Fibroblast of mammary gland (primary cell): ENCODE data around the gene DNAJB14.
"Not testable (repeated sequence)": the region's sequence is repeated elsewhere in the genome, so short reads cannot be mapped to it uniquely, and the experiment has no call there.

Source experiments
- DNase-seq: peaks from one replicate; pipeline ENCODE4 v3.0.0-alpha.2; 2010; ENCODE audit warnings: low read depth
- H3K4me3 ChIP-seq: 2 replicates; pipeline ENCODE4 v1.5.1; 2011; ENCODE audit warnings: low read depth, mild to moderate bottlenecking, low read length, moderate library complexity; ENCODE audit not compliant: control insufficient read depth
- CTCF ChIP-seq: conservative IDR thresholded peaks from 2 replicates; pipeline ENCODE4 v1.5.1; 2011; ENCODE audit warnings: low read depth, low read length, inconsistent platforms; ENCODE audit not compliant: control insufficient read depth, insufficient read depth

The DNAJB14 gene

GRCh38 chr4:99960648-99961047 lies 14.2 kb upstream of the DNAJB14 start:
- DNase-seq: no peak
- TF ChIP-seq CTCF: no peak
- no peak overlapping the region for H3K4me3 ChIP-seq

- H3K4me3 ChIP-seq, DNase-seq: not testable (repeated sequence)
These were observed 11.8 kb upstream of the DNAJB14 start for GRCh38 chr4:99958207-99958606.

- H3K4me3 ChIP-seq: peak overlapping the region; percentile 93
- no peak for TF ChIP-seq CTCF
- no peak for DNase-seq
These were observed 4.5 kb upstream of the DNAJB14 start for GRCh38 chr4:99950913-99951254.

- H3K4me3 ChIP-seq: peak within 1 kb of the TSS; percentile 93
- no peak for TF ChIP-seq CTCF
- peak; percentile 98 for DNase-seq
These were observed 3.8 kb upstream of the DNAJB14 start, which contains the start of gene H2AZ1 for GRCh38 chr4:99949999-99950912. Gene H2AZ1, minus strand, starts transcription at chr4:99950275. Its CDS starts 105 bp downstream, at chr4:99950170.

- peak overlapping the region; percentile 93 for H3K4me3 ChIP-seq
- TF ChIP-seq CTCF: peak; percentile 94
These were observed 2.9 kb upstream of the DNAJB14 start for GRCh38 chr4:99949034-99949998.

GRCh38 chr4:99947608-99948007 lies 1.2 kb upstream of the DNAJB14 start:
- no peak overlapping the region for H3K4me3 ChIP-seq
- no peak for DNase-seq
- no peak for TF ChIP-seq CTCF

More at GRCh38 chr4:99949034-99949998, 2.9 kb upstream of the DNAJB14 start:
- peak; percentile 95 for DNase-seq
